ENCODE results near the gene CADPS.

Gene CADPS

GRCh38 chr3:62805580-62806277 lies 69.5 kb downstream of the CADPS start:
- no peak for DNase-seq

- DNase-seq: no peak
Observed at GRCh38 chr3:62805106-62805505, 70.1 kb downstream of the CADPS start.

- DNase-seq: no peak
Observed at GRCh38 chr3:62803276-62803675, 71.9 kb downstream of the CADPS start.

GRCh38 chr3:62798000-62798399 lies 77.2 kb downstream of the CADPS start:
- DNase-seq: no peak

- DNase-seq: no peak
Observed at GRCh38 chr3:62797132-62797531, 78.1 kb downstream of the CADPS start.

- no peak for DNase-seq
Observed at GRCh38 chr3:62795978-62796657, 79.1 kb downstream of the CADPS start.

- DNase-seq: no peak
Observed at GRCh38 chr3:62793946-62794345, 81.3 kb downstream of the CADPS start.

- DNase-seq: no peak
Observed at GRCh38 chr3:62785384-62785783, 89.8 kb downstream of the CADPS start.

GRCh38 chr3:62781121-62781520 lies 94.1 kb downstream of the CADPS start:
- DNase-seq: no peak

- no peak for DNase-seq
Observed at GRCh38 chr3:62777674-62778073, 97.5 kb downstream of the CADPS start.

- no peak for DNase-seq
Observed at GRCh38 chr3:62777130-62777529, 98.1 kb downstream of the CADPS start.

- no peak for DNase-seq
Observed at GRCh38 chr3:62774221-62774620, 101.0 kb downstream of the CADPS start.

- no peak for DNase-seq
Observed at GRCh38 chr3:62771331-62772072, 103.7 kb downstream of the CADPS start.

- no peak for DNase-seq
Observed at GRCh38 chr3:62768896-62769295, 106.3 kb downstream of the CADPS start.

- DNase-seq: no peak
Observed at GRCh38 chr3:62761711-62762110, 113.5 kb downstream of the CADPS start.

- DNase-seq: no peak
Observed at GRCh38 chr3:62761311-62761710, 113.9 kb downstream of the CADPS start.

- DNase-seq: no peak
Observed at GRCh38 chr3:62758296-62759066, 116.7 kb downstream of the CADPS start.

GRCh38 chr3:62757045-62757444 lies 118.2 kb downstream of the CADPS start:
- no peak for DNase-seq

- no peak for DNase-seq
Observed at GRCh38 chr3:62755285-62755684, 119.9 kb downstream of the CADPS start.

- DNase-seq: no peak
Observed at GRCh38 chr3:62749657-62750056, 125.6 kb downstream of the CADPS start.

GRCh38 chr3:62749130-62749529 lies 126.1 kb downstream of the CADPS start:
- DNase-seq: no peak

- DNase-seq: no peak
Observed at GRCh38 chr3:62737449-62737848, 137.8 kb downstream of the CADPS start.

- DNase-seq: no peak
Observed at GRCh38 chr3:62735510-62735909, 139.7 kb downstream of the CADPS start.

Data from GDM1 (cell line).